K562 (cell line): ENCODE results near the gene XPNPEP3. TPM values are rescaled to one million over a fixed set of nuclear protein-coding genes. Genes with fewer than 3 reads are reported as not detected.

Experiments used
- HINFP ChIP-seq: fragments of 450-650 bp; conservative IDR thresholded peaks from 2 replicates; pipeline ENCODE4 v1.6.1; 2016; ENCODE audit warnings: missing genetic modification characterization, low read depth, mild to moderate bottlenecking, control low read depth, missing compliant biosample characterization
- LARP7 ChIP-seq: fragments of 450-650 bp; IDR thresholded peaks from 2 replicates; pipeline ENCODE4 v1.6.1; 2016
- NFYB ChIP-seq: IDR thresholded peaks from 2 replicates; pipeline ENCODE4 v1.6.1; 2011; ENCODE audit warnings: mild to moderate bottlenecking, moderate library complexity; ENCODE audit not compliant: insufficient read length; ENCODE audit errors: extremely low read depth
- NR4A1 ChIP-seq, 2 experiments: fragments of 250-450 bp in 1 of 2; fragments of 450-650 bp in 1 of 2; sonication (Bioruptor Pico) in 1 of 2; IDR thresholded peaks; 2 replicates each; pipeline versions ENCODE4 v1.4.0 to v1.6.1; 2016 to 2020; ENCODE audit warnings: mild to moderate bottlenecking in 2 of 2, missing compliant biosample characterization in 1 of 2, missing genetic modification characterization in 1 of 2, moderate library complexity in 1 of 2
- SMARCA5 ChIP-seq: fragments of 450-650 bp; IDR thresholded peaks from 2 replicates; pipeline ENCODE4 v1.6.1; 2016
- TAF15 ChIP-seq: fragments of 200-400 bp; formaldehyde crosslinking; IDR thresholded peaks from 2 replicates; pipeline ENCODE4 v1.6.1; 2017; ENCODE audit warnings: mild to moderate bottlenecking, low read depth, low read length, moderate library complexity
- UBTF ChIP-seq, 2 experiments: IDR thresholded peaks; 2 replicates each; pipeline ENCODE4 v1.6.1; 2012; ENCODE audit warnings: improper control_type of control experiment in 2 of 2, low read depth in 2 of 2, low read length in 2 of 2, borderline replicate concordance in 1 of 2
- USF2 ChIP-seq: sonication (generic); formaldehyde crosslinking; IDR thresholded peaks from 2 replicates; pipeline ENCODE4 v1.5.0; 2020; ENCODE audit warnings: missing genetic modification reagents
- ZBTB40 ChIP-seq, 2 experiments: fragments of 450-650 bp in 1 of 2; sonication (generic) in 1 of 2; formaldehyde crosslinking in 1 of 2; IDR thresholded peaks; 2 replicates each; pipeline versions ENCODE4 v1.7.1 to v1.9.0; 2016 to 2022; ENCODE audit warnings: inconsistent platforms in 1 of 2, mild to moderate bottlenecking in 1 of 2, missing genetic modification reagents in 1 of 2
- ZNF12 ChIP-seq: sonication (generic); formaldehyde crosslinking; IDR thresholded peaks from 2 replicates; pipeline ENCODE4 v1.4.0; 2020; ENCODE audit warnings: mild to moderate bottlenecking, missing genetic modification reagents
- ZNF143 ChIP-seq: sonication (generic); formaldehyde crosslinking; IDR thresholded peaks from 2 replicates; pipeline ENCODE4 v1.9.0; 2022; ENCODE audit warnings: mild to moderate bottlenecking, missing genetic modification reagents
- ZNF561 ChIP-seq: fragments of 450-650 bp; formaldehyde crosslinking; conservative IDR thresholded peaks from 2 replicates; pipeline ENCODE4 v1.4.0; 2020; ENCODE audit warnings: mild to moderate bottlenecking, moderate library complexity
- ZNF780A ChIP-seq: fragments of 250-450 bp; sonication (Bioruptor Pico); IDR thresholded peaks from 2 replicates; pipeline ENCODE4 v1.5.0; 2021; ENCODE audit warnings: mild to moderate bottlenecking
- ZSCAN32 ChIP-seq: fragments of 450-650 bp; formaldehyde crosslinking; IDR thresholded peaks from 2 replicates; pipeline ENCODE4 v1.4.0; 2020; ENCODE audit warnings: mild to moderate bottlenecking, moderate library complexity
- polyA plus RNA-seq, 8 experiments: library from polyadenylated mRNA; depleted of rRNA in 4 of 8; stranded (reverse) in 5 of 8; unstranded in 3 of 8; fragments of >200 nt; fragmentation: Nextera tagmentation in 2 of 8; fragmentation: Illumina TruSeq in 1 of 8; extraction: Ambion mirVana in 2 of 8; extraction: Trizol in 1 of 8; gene quantifications; 2 replicates each; pipeline versions ENCODE4 v1.2.1 to v1.2.3, GENCODE V29; 2011 to 2014; ENCODE audit warnings: inconsistent platforms in 1 of 8, missing spikeins in 1 of 8
- total RNA-seq, 7 experiments: library from RNA; depleted of rRNA in 6 of 7; stranded (reverse); fragments of >200 nt in 6 of 7; fragmentation: Illumina TruSeq in 2 of 7; extraction: Trizol in 2 of 7; gene quantifications; 2 replicates each; pipeline versions ENCODE4 v1.2.1 to v1.2.3, GENCODE V29; 2011 to 2021; ENCODE audit warnings: low replicate concordance in 1 of 7

XPNPEP3 gene
- total and polyA plus RNA-seq, 9 of the 15 experiments (the other 6 are each of a cell fraction or from before 2014, with no cell fraction given): 9.1 to 22.6 (median 15.6) TPM

- no peak for TF ChIP-seq USF2 (CRISPR knock-in tag)
- TF ChIP-seq ZNF561 (CRISPR knock-in tag): peak; percentile 97
- TF ChIP-seq TAF15: no peak
- TF ChIP-seq ZNF780A (CRISPR knock-in tag): peak; percentile 94
- TF ChIP-seq UBTF (IDR thresholded peaks at IDR 0.05; ENCODE audit: borderline replicate concordance in 1 of 2, low read depth in 2 of 2, low read length in 2 of 2): no peak
- peak; percentile 89 for TF ChIP-seq ZSCAN32 (CRISPR knock-in tag)
- TF ChIP-seq LARP7: no peak
- no peak for TF ChIP-seq ZBTB40 (IDR thresholded peaks at IDR 0.05)
- no peak for TF ChIP-seq ZBTB40 (CRISPR knock-in tag; IDR thresholded peaks at IDR 0.05)
- no peak for TF ChIP-seq NFYB
- TF ChIP-seq SMARCA5: no peak
- TF ChIP-seq ZNF143 (CRISPR knock-in tag): no peak
- no peak for TF ChIP-seq ZNF12
- TF ChIP-seq NR4A1 (CRISPR knock-in tag; IDR thresholded peaks at IDR 0.05): peak; percentile 98
- TF ChIP-seq NR4A1 (tag; IDR thresholded peaks at IDR 0.05): peak; percentile 100
- TF ChIP-seq HINFP (tag): peak; percentile 98
Observed at GRCh38 chr22:40813912-40814315, 43.0 kb upstream of the XPNPEP3 start (continued).
